ENCODE data around the gene ABCC1.

Gene ABCC1

GRCh38 chr16:16083421-16084156, 134.2 kb downstream of the ABCC1 start:
- no peak for TF ChIP-seq CTCF (IDR thresholded peaks at IDR 0.05)
- TF ChIP-seq ZFX (IDR thresholded peaks at IDR 0.05; ENCODE audit: borderline replicate concordance), result no peak
- H3K27ac ChIP-seq, result no peak overlapping the region

- H3K27ac ChIP-seq, result no peak overlapping the region
- no peak for TF ChIP-seq CTCF (IDR thresholded peaks at IDR 0.05)
- no peak for TF ChIP-seq ZFX (IDR thresholded peaks at IDR 0.05; ENCODE audit: borderline replicate concordance)
Observed at GRCh38 chr16:16084874-16085273, 135.5 kb downstream of the ABCC1 start.

GRCh38 chr16:16086653-16087446, 137.4 kb downstream of the ABCC1 start:
- TF ChIP-seq ZFX (IDR thresholded peaks at IDR 0.05; ENCODE audit: borderline replicate concordance) (no peak), CTCF (IDR thresholded peaks at IDR 0.05) (no peak)
- no peak overlapping the region for H3K27ac ChIP-seq

- no peak for TF ChIP-seq ZFX (IDR thresholded peaks at IDR 0.05; ENCODE audit: borderline replicate concordance)
- TF ChIP-seq CTCF (IDR thresholded peaks at IDR 0.05), result no peak
- H3K27ac ChIP-seq, result no peak overlapping the region
Observed at GRCh38 chr16:16090238-16090637, 140.8 kb downstream of the ABCC1 start.

- H3K27ac ChIP-seq, result no peak overlapping the region
- TF ChIP-seq ZFX (IDR thresholded peaks at IDR 0.05; ENCODE audit: borderline replicate concordance) (no peak), CTCF (IDR thresholded peaks at IDR 0.05) (no peak)
Observed at GRCh38 chr16:16092925-16093627, 143.7 kb downstream of the ABCC1 start.

- TF ChIP-seq ZFX (IDR thresholded peaks at IDR 0.05; ENCODE audit: borderline replicate concordance) (no peak), CTCF (IDR thresholded peaks at IDR 0.05) (no peak)
- no peak overlapping the region for H3K27ac ChIP-seq
Observed at GRCh38 chr16:16093628-16094332, 144.4 kb downstream of the ABCC1 start.

Data from 22Rv1 (cell line).